ENCODE data around the gene MUC20. TPM values are rescaled to one million over a fixed set of nuclear protein-coding genes. Genes with fewer than 3 reads are reported as not detected.

Gene MUC20
- total RNA-seq, 1 experiment from 2014 or later = 176 TPM

- intact Hi-C loops (cut with micrococcal nuclease; ENCODE audit: unreplicated experiment) = loop anchor here (1.0 kb wide), 3 partner anchors 18 to 123 kb away; partner anchors contain the start of gene MUC20
- ChIA-PET CTCF (interaction anchor here (0.6 kb wide), 1 partner anchor 19 kb away, joined by 5 read pairs; no protein-coding TSS in a partner anchor), POLR2A (ENCODE audit: unreplicated experiment) (no interaction called here)
- Histone ChIP-seq H3K27me3 (ENCODE audit: insufficient read depth, low read depth) (no peaks in the 10 kb centered on the region), H3K9me2 (ENCODE audit: insufficient read depth) (no peaks in the 10 kb centered on the region), H4K20me1 (ENCODE audit: insufficient read depth) (no peaks in the 10 kb centered on the region), H3K79me2 (ENCODE audit: low read depth) (no peaks in the 10 kb centered on the region), H3F3A (ENCODE audit: insufficient read depth, low read depth) (peaks cover 81% of the 10 kb centered on the region), H3K4me1 (replicated peaks; ENCODE audit: insufficient read depth) (peaks cover 39% of the 10 kb centered on the region), H3K4me2 (peak overlapping the region; percentile 60), H3K9me3 (ENCODE audit: insufficient read depth, low read depth) (no peaks in the 10 kb centered on the region), H3K27ac (peak overlapping the region; percentile 90), H3K4me3 (peak overlapping the region; percentile 0; the same call in 1 of the 2 replicates), H2AFZ (no peak overlapping the region), H3K36me3 (ENCODE audit: low read depth) (peaks cover 22% of the 10 kb centered on the region)
- BruUV-seq (replicated peaks) = no TSS peak
- TF ChIP-seq EZH2 (IDR thresholded peaks at IDR 0.05; ENCODE audit: low read depth) (no peak), CTCF (conservative IDR thresholded peaks at IDR 0.05) (no peak)
- no peak for DNase-seq
Measured at GRCh38 chr3:195698325-195698646, 22.5 kb upstream of the MUC20 start.

- intact Hi-C loops (cut with micrococcal nuclease; ENCODE audit: unreplicated experiment) = loop anchor here (1.0 kb wide), 3 partner anchors 17 to 122 kb away; partner anchors contain the start of gene MUC20
- ChIA-PET POLR2A (ENCODE audit: unreplicated experiment) (interaction anchor here (0.9 kb wide), 1 partner anchor 13 kb away, joined by 4 read pairs; no protein-coding TSS in a partner anchor), CTCF (interaction anchor here (0.6 kb wide), 1 partner anchor 18 kb away, joined by 5 read pairs; no protein-coding TSS in a partner anchor)
- H3K4me1 ChIP-seq (replicated peaks; ENCODE audit: insufficient read depth) = peaks cover 39% of the 10 kb centered on the region
- BruUV-seq (replicated peaks) = TSS peak; percentile 32
- H2AFZ ChIP-seq = no peak overlapping the region
- no peaks in the 10 kb centered on the region for H3K9me3 ChIP-seq (ENCODE audit: insufficient read depth, low read depth)
- H3K36me3 ChIP-seq (ENCODE audit: low read depth) = peaks cover 17% of the 10 kb centered on the region
- peaks cover 77% of the 10 kb centered on the region for H3F3A ChIP-seq (ENCODE audit: insufficient read depth, low read depth)
- no peaks in the 10 kb centered on the region for H3K79me2 ChIP-seq (ENCODE audit: low read depth)
- H4K20me1 ChIP-seq (ENCODE audit: insufficient read depth) = no peaks in the 10 kb centered on the region
- TF ChIP-seq EZH2 (IDR thresholded peaks at IDR 0.05; ENCODE audit: low read depth) = no peak
- TF ChIP-seq CTCF (conservative IDR thresholded peaks at IDR 0.05) = 0 out of 2 replicates have a peak, but pooled peaks have one; percentile 15
- H3K4me2 ChIP-seq = peak overlapping the region; percentile 60
- no peaks in the 10 kb centered on the region for H3K9me2 ChIP-seq (ENCODE audit: insufficient read depth)
- no peaks in the 10 kb centered on the region for H3K27me3 ChIP-seq (ENCODE audit: insufficient read depth, low read depth)
- DNase-seq = peak; percentile 70 to 96
- H3K27ac ChIP-seq = peak overlapping the region; percentile 90
- peak overlapping the region; percentile 1; the same call in 1 of the 2 replicates for H3K4me3 ChIP-seq
Measured at GRCh38 chr3:195698647-195699387, 22.0 kb upstream of the MUC20 start.

GRCh38 chr3:195699388-195699771 is 21.4 kb upstream of the MUC20 start:
- H3K27me3 ChIP-seq (ENCODE audit: insufficient read depth, low read depth) = no peaks in the 10 kb centered on the region
- POLR2A ChIA-PET (ENCODE audit: unreplicated experiment) = interaction anchor here (0.9 kb wide), 1 partner anchor 12 kb away, joined by 4 read pairs; no protein-coding TSS in a partner anchor
- no peak overlapping the region for H3K4me3 ChIP-seq
- CTCF ChIA-PET = no interaction called here
- no peak for DNase-seq
- intact Hi-C loops (cut with micrococcal nuclease; ENCODE audit: unreplicated experiment) = no loop called here
- H3K9me3 ChIP-seq (ENCODE audit: insufficient read depth, low read depth) = no peaks in the 10 kb centered on the region
- peaks cover 39% of the 10 kb centered on the region for H3K4me1 ChIP-seq (replicated peaks; ENCODE audit: insufficient read depth)
- H3F3A ChIP-seq (ENCODE audit: insufficient read depth, low read depth) = peaks cover 76% of the 10 kb centered on the region
- H3K79me2 ChIP-seq (ENCODE audit: low read depth) = no peaks in the 10 kb centered on the region
- TF ChIP-seq CTCF (conservative IDR thresholded peaks at IDR 0.05) (no peak), EZH2 (IDR thresholded peaks at IDR 0.05; ENCODE audit: low read depth) (no peak)
- H4K20me1 ChIP-seq (ENCODE audit: insufficient read depth) = no peaks in the 10 kb centered on the region
- BruUV-seq (replicated peaks) = no TSS peak
- H2AFZ ChIP-seq = no peak overlapping the region
- no peaks in the 10 kb centered on the region for H3K9me2 ChIP-seq (ENCODE audit: insufficient read depth)
- peak overlapping the region; percentile 90 for H3K27ac ChIP-seq
- H3K36me3 ChIP-seq (ENCODE audit: low read depth) = peaks cover 17% of the 10 kb centered on the region
- peak overlapping the region; percentile 60 for H3K4me2 ChIP-seq
